Parathyroid adenoma (tissue), 2 donors: ENCODE results near the gene SCN2A.
A peak's percentile ranks its signal among the peaks of the same experiment; 100 is the strongest.

Experiments
- H2AFZ ChIP-seq: fragments of 300-600 bp; sonication (generic); one replicate; pipeline ENCODE4 v1.7.0; 2017; ENCODE audit warnings: antibody characterized with exemption, mild to moderate bottlenecking
- H3K27ac ChIP-seq: fragments of 300-600 bp; sonication (generic); one replicate; pipeline ENCODE4 v1.7.0; 2017
- H3K27me3 ChIP-seq: fragments of 300-600 bp; sonication (generic); one replicate; pipeline ENCODE4 v1.7.0; 2017; ENCODE audit warnings: low read length; ENCODE audit not compliant: control insufficient read depth, insufficient read depth
- H3K36me3 ChIP-seq: fragments of 300-600 bp; sonication (generic); one replicate; pipeline ENCODE4 v1.7.0; 2017; ENCODE audit warnings: low read length; ENCODE audit not compliant: control insufficient read depth, insufficient read depth
- H3K4me1 ChIP-seq: fragments of 300-600 bp; sonication (generic); one replicate; pipeline ENCODE4 v1.7.0; 2017; ENCODE audit warnings: control low read depth
- H3K4me2 ChIP-seq: fragments of 300-600 bp; sonication (generic); one replicate; pipeline ENCODE4 v1.7.0; 2017; ENCODE audit warnings: low read length
- H3K4me3 ChIP-seq: fragments of 300-600 bp; sonication (generic); one replicate; pipeline ENCODE4 v1.7.0; 2017; ENCODE audit warnings: low read depth, low read length
- H3K79me2 ChIP-seq: fragments of 300-600 bp; sonication (generic); one replicate; pipeline ENCODE4 v1.7.0; 2017; ENCODE audit warnings: control low read depth
- H3K9ac ChIP-seq: fragments of 300-600 bp; sonication (generic); one replicate; pipeline ENCODE4 v1.7.0; 2017; ENCODE audit warnings: mild to moderate bottlenecking
- H3K9me3 ChIP-seq: fragments of 300-600 bp; sonication (generic); one replicate; pipeline ENCODE4 v1.7.0; 2017; ENCODE audit warnings: low read length; ENCODE audit not compliant: control insufficient read depth
- TF ChIP-seq, protein P1 (sequence below): fragments of 300-600 bp; sonication (generic); IDR thresholded peaks from one replicate; pipeline ENCODE4 v1.7.0; 2017; ENCODE audit warnings: antibody characterized with exemption, mild to moderate bottlenecking
- donor health status: primary hyperparathyroidism.

Gene SCN2A

DNA sequence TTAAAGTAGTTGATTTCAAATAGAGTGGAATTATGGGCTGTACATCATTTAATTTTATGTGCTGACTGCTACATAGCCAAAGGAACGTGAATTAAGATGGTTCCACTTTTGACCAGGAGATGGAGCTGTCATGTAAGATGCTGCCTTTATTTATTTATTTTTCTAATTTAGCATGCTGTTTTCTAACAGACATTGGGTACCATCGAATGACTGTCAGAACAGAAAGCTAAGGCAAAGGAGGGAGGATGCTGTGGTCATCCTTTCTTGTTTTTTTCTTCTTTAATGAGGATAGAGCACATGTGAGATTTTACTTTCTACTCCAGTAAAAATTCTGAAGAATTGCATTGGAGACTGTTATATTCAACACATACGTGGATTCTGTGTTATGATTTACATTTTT is at the start of gene SCN2A:
Gene SCN2A (plus strand): TSS at position 185 of the 400 bp plus-strand sequence. CDS start 56,410 bp downstream, outside the sequence.
- TF ChIP-seq, protein P1, sequence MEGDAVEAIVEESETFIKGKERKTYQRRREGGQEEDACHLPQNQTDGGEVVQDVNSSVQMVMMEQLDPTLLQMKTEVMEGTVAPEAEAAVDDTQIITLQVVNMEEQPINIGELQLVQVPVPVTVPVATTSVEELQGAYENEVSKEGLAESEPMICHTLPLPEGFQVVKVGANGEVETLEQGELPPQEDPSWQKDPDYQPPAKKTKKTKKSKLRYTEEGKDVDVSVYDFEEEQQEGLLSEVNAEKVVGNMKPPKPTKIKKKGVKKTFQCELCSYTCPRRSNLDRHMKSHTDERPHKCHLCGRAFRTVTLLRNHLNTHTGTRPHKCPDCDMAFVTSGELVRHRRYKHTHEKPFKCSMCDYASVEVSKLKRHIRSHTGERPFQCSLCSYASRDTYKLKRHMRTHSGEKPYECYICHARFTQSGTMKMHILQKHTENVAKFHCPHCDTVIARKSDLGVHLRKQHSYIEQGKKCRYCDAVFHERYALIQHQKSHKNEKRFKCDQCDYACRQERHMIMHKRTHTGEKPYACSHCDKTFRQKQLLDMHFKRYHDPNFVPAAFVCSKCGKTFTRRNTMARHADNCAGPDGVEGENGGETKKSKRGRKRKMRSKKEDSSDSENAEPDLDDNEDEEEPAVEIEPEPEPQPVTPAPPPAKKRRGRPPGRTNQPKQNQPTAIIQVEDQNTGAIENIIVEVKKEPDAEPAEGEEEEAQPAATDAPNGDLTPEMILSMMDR, result peak; percentile 72
- Histone ChIP-seq H3K9ac (no peak within 1 kb of the TSS), H3K36me3 (no peaks in the 10 kb centered on the region), H2AFZ (no peak within 1 kb of the TSS), H3K27ac (no peak within 1 kb of the TSS), H3K4me2 (no peak within 1 kb of the TSS), H3K27me3 (no peaks in the 10 kb centered on the region), H3K4me1 (no peaks in the 10 kb centered on the region), H3K79me2 (no peaks in the 10 kb centered on the region), H3K4me3 (no peak within 1 kb of the TSS), H3K9me3 (no peaks in the 10 kb centered on the region)

DNA sequence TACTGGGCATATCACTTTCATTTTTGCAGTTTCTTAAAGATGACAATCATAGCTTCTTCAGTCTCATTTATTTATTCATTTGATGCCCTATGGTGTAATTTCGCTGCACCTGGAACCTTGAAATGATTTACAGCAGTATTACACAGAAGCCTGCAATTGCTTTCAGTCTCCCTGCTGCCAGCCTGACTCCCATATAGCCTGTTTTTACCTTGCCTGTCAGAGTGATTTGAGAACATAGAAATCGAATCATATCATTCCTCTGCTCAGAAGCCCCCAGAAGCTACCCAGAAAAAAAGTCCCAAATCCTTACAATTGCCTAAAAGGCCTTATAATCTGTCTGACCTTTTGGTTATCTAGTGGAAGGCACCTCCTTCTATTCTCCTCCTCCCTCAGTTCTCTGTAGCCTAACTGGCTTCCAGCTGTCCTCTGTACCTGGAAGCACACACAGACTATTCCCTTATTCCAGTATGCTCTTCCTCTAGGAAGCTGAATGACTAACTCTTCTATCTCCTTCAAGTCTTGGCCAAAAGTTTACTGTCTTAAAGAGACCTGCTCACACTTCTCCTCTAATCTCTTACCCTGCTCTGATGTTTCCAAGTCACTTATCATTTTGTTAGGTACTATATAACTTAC is 48.0 kb upstream of the SCN2A start:
- Histone ChIP-seq H3K36me3 (no peaks in the 10 kb centered on the region), H3K27ac (no peak overlapping the region), H3K79me2 (no peaks in the 10 kb centered on the region), H3K27me3 (no peaks in the 10 kb centered on the region), H3K9ac (no peak overlapping the region), H3K4me1 (no peaks in the 10 kb centered on the region), H2AFZ (no peak overlapping the region), H3K9me3 (no peaks in the 10 kb centered on the region), H3K4me2 (no peak overlapping the region), H3K4me3 (no peak overlapping the region)
- TF ChIP-seq, protein P1, result no peak

DNA sequence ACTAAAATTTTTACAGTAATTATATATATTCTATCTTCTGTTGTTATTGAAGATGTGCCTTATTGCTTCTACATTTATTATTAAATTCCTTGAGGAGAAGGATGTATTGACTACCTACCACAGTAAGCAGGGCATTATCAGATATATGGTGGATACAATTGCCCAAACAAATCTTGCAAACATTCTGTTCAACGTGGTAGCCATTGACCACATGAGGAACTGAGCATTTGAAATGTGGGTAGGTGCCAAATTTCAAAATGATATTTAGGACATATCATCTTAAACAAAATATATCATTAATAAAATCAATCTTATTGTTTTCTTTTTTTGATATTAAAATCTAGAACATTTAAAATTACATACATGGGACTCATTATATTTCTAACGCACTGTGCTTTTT is 46.5 kb upstream of the SCN2A start:
- Histone ChIP-seq H3K4me3 (no peak overlapping the region), H3K79me2 (no peaks in the 10 kb centered on the region), H3K36me3 (no peaks in the 10 kb centered on the region), H3K4me2 (no peak overlapping the region), H3K4me1 (no peaks in the 10 kb centered on the region), H3K9me3 (no peaks in the 10 kb centered on the region), H3K27me3 (no peaks in the 10 kb centered on the region), H3K27ac (no peak overlapping the region), H2AFZ (no peak overlapping the region), H3K9ac (no peak overlapping the region)
- TF ChIP-seq, protein P1, result no peak

DNA sequence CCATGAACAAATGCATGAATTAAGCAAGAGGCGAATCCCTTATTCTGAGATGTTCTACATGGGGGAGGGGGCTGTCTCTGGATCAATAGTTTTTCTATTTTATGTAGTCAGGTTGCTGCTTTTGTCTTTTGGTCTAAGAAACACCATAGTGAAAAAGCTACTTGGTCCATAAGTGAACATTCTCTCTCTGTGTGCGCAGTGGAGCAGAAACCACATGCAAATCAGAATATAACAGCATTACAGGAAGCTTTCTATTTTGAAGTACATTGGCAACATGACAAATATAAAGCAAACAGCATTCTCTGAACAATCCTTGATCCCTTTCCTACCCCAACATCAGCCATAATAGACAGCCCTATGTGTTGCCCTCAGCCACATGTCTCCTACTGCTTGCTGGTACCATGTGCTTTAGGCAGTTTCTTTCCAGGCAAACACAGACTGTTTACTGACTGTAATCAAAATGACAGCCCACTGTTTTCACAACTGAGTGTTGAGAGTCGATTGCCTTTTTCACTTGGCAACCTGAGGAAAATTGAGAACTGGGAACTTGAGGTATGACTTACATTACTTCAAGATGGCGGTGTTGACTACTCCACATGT is 45.9 kb upstream of the SCN2A start:
- Histone ChIP-seq H3K79me2 (no peaks in the 10 kb centered on the region), H3K36me3 (no peaks in the 10 kb centered on the region), H3K4me3 (no peak overlapping the region), H3K27me3 (no peaks in the 10 kb centered on the region), H3K4me1 (no peaks in the 10 kb centered on the region), H3K9ac (no peak overlapping the region), H2AFZ (no peak overlapping the region), H3K27ac (no peak overlapping the region), H3K9me3 (no peaks in the 10 kb centered on the region), H3K4me2 (no peak overlapping the region)
- TF ChIP-seq, protein P1, result no peak

DNA sequence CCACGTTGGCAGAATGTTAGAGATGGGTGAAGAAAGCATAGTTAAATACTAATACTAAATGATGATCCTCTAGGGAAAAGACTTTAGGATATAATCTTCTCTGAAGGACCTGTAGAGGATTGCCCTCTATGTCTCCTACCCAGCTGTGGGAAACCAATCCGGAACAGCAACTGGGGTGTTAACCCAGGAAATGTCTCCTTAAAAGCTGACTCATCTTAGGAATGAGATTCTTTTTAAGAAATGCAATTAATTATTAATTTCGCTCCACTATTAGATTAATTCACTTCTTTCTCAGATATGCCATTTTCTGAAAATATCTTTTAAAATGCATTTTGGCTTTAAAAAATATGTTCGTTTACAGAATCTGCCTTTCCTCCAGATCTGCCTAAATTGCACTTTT is 42.8 kb upstream of the SCN2A start:
- TF ChIP-seq, protein P1, result no peak
- Histone ChIP-seq H3K79me2 (no peaks in the 10 kb centered on the region), H3K4me1 (no peaks in the 10 kb centered on the region)

More for the DNA sequence above, 42.8 kb upstream of the SCN2A start:
- Histone ChIP-seq H3K27me3 (no peaks in the 10 kb centered on the region), H2AFZ (no peak overlapping the region), H3K9ac (no peak overlapping the region), H3K4me3 (no peak overlapping the region), H3K4me2 (no peak overlapping the region), H3K36me3 (no peaks in the 10 kb centered on the region), H3K9me3 (no peaks in the 10 kb centered on the region), H3K27ac (no peak overlapping the region)
